WERI-Rb-1 (cell line): ENCODE measurements around the gene ALDH6A1.
A peak's percentile ranks its signal among the peaks of the same experiment; 100 is the strongest.

Experiments
- DNase-seq: peaks from one replicate; pipeline ENCODE4 v3.0.0-alpha.2; 2020
- H3K27ac ChIP-seq: fragments of 250-450 bp; sonication (Bioruptor Pico); 2 replicates; pipeline ENCODE4 v1.5.1; 2020; ENCODE audit warnings: mild to moderate bottlenecking, moderate library complexity
- H3K27me3 ChIP-seq: fragments of 250-450 bp; sonication (Bioruptor Pico); 2 replicates; pipeline ENCODE4 v1.5.1; 2021; ENCODE audit warnings: mild to moderate bottlenecking, low read depth, moderate library complexity; ENCODE audit not compliant: insufficient read depth, severe bottlenecking
- H3K36me3 ChIP-seq: fragments of 250-450 bp; sonication (Bioruptor Pico); 2 replicates; pipeline ENCODE4 v1.5.1; 2020; ENCODE audit warnings: mild to moderate bottlenecking, moderate library complexity
- H3K4me3 ChIP-seq: 2 replicates; pipeline ENCODE4 v1.5.1; 2011; ENCODE audit warnings: low read depth, mild to moderate bottlenecking, control low read depth, low read length
- H3K9me3 ChIP-seq: fragments of 250-450 bp; sonication (Bioruptor Pico); 2 replicates; pipeline ENCODE4 v1.5.1; 2021; ENCODE audit warnings: mild to moderate bottlenecking, moderate library complexity; ENCODE audit not compliant: severe bottlenecking
- TF ChIP-seq, protein P1 (sequence below): IDR thresholded peaks from 2 replicates; pipeline ENCODE4 v1.5.1; 2011; ENCODE audit warnings: low read depth, mild to moderate bottlenecking, control low read depth, inconsistent platforms, low read length

Gene ALDH6A1

GRCh38 chr14:74048281-74048680 is 36.0 kb downstream of the ALDH6A1 start:
- Histone ChIP-seq H3K4me3 (no peak overlapping the region), H3K27me3 (no peaks in the 10 kb centered on the region), H3K36me3 (no peaks in the 10 kb centered on the region), H3K9me3 (no peaks in the 10 kb centered on the region), H3K27ac (no peak overlapping the region)
- DNase-seq: no peak
- TF ChIP-seq, protein P1, sequence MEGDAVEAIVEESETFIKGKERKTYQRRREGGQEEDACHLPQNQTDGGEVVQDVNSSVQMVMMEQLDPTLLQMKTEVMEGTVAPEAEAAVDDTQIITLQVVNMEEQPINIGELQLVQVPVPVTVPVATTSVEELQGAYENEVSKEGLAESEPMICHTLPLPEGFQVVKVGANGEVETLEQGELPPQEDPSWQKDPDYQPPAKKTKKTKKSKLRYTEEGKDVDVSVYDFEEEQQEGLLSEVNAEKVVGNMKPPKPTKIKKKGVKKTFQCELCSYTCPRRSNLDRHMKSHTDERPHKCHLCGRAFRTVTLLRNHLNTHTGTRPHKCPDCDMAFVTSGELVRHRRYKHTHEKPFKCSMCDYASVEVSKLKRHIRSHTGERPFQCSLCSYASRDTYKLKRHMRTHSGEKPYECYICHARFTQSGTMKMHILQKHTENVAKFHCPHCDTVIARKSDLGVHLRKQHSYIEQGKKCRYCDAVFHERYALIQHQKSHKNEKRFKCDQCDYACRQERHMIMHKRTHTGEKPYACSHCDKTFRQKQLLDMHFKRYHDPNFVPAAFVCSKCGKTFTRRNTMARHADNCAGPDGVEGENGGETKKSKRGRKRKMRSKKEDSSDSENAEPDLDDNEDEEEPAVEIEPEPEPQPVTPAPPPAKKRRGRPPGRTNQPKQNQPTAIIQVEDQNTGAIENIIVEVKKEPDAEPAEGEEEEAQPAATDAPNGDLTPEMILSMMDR: no peak

DNA sequence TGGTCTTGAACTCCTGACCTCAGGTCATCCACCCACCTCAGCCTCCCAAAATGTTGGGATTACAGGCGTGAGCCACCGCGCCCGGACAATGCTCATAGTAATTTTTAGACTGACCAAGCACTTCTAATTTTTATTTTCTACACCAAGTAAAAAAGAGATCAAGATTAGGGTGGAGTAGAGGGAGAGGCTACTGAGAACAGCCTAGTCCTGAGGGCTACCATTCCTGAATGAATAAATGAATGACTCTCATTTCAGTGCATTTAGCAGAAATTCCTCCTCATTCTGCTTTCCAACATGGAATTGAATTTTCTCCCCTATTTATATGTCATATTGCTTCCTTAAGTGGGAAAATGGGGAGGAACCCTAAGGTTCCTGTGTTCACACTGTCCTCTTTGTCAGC is 38.7 kb downstream of the ALDH6A1 start:
- TF ChIP-seq, protein P1: no peak
- H3K27me3 ChIP-seq: no peaks in the 10 kb centered on the region
- H3K27ac ChIP-seq: no peak overlapping the region
- H3K36me3 ChIP-seq: no peaks in the 10 kb centered on the region
- DNase-seq: no peak
- H3K4me3 ChIP-seq: no peak overlapping the region
- H3K9me3 ChIP-seq: no peaks in the 10 kb centered on the region

GRCh38 chr14:74042296-74042695 is 42.0 kb downstream of the ALDH6A1 start:
- Histone ChIP-seq H3K36me3 (no peaks in the 10 kb centered on the region), H3K9me3 (no peaks in the 10 kb centered on the region), H3K4me3 (no peak overlapping the region), H3K27me3 (no peaks in the 10 kb centered on the region), H3K27ac (no peak overlapping the region)
- DNase-seq: no peak
- TF ChIP-seq, protein P1: no peak

- no peak overlapping the region for H3K27ac ChIP-seq
- TF ChIP-seq, protein P1: 0 out of 2 replicates have a peak, but pooled peaks have one; percentile 21
- no peak for DNase-seq
- no peaks in the 10 kb centered on the region for H3K9me3 ChIP-seq
- no peak overlapping the region for H3K4me3 ChIP-seq
- H3K36me3 ChIP-seq: no peaks in the 10 kb centered on the region
- no peaks in the 10 kb centered on the region for H3K27me3 ChIP-seq
Observed at GRCh38 chr14:74038020-74038859, 46.0 kb downstream of the ALDH6A1 start.

- TF ChIP-seq, protein P1: no peak
- H3K36me3 ChIP-seq: no peaks in the 10 kb centered on the region
- no peaks in the 10 kb centered on the region for H3K9me3 ChIP-seq
- H3K27me3 ChIP-seq: no peaks in the 10 kb centered on the region
- no peak overlapping the region for H3K4me3 ChIP-seq
- peak; percentile 62 for DNase-seq
- H3K27ac ChIP-seq: no peak overlapping the region
Observed at GRCh38 chr14:74035556-74035955, 48.7 kb downstream of the ALDH6A1 start.
